Right atrium auricular region (tissue), 2 donors: ENCODE results near the gene AGBL4. TPM values are rescaled to one million over a fixed set of nuclear protein-coding genes. Genes with fewer than 3 reads are reported as not detected.

Experiments used
- DNase-seq: peaks from one replicate; pipeline ENCODE4 v3.0.0-alpha.2; 2019; ENCODE audit warnings: low spot score
- H3K27ac ChIP-seq, 2 donors: fragments of 200-600 bp; sonication (generic); 1 replicate in 1 of 2; 2 replicates in 1 of 2; pipeline ENCODE4 v1.5.1; 2016 to 2019
- H3K27me3 ChIP-seq, 2 donors: fragments of 200-600 bp; sonication (generic); one replicate each; pipeline versions ENCODE4 v1.5.1 to v1.6.0; 2017 to 2019
- H3K36me3 ChIP-seq: fragments of 200-600 bp; sonication (generic); one replicate; pipeline ENCODE4 v1.5.1; 2016
- H3K4me1 ChIP-seq, 2 donors: fragments of 200-600 bp; sonication (generic); one replicate each; pipeline versions ENCODE4 v1.5.1 to v1.6.0; 2017 to 2019
- H3K4me3 ChIP-seq, 2 donors: fragments of 200-600 bp; sonication (generic); 1 replicate in 1 of 2; 2 replicates in 1 of 2; pipeline ENCODE4 v1.5.1; 2017 to 2019; ENCODE audit warnings: mild to moderate bottlenecking in 1 of 2, moderate library complexity in 1 of 2
- H3K9me3 ChIP-seq, 2 donors: fragments of 200-600 bp; sonication (generic); one replicate each; pipeline ENCODE4 v1.5.1; 2019
- CTCF ChIP-seq, 2 donors: fragments of 200-600 bp; sonication (generic); IDR thresholded peaks; one replicate each; pipeline ENCODE4 v1.5.1; 2019; ENCODE audit warnings: antibody characterized with exemption in 2 of 2
- total RNA-seq, 2 donors: library from RNA; depleted of rRNA; stranded (reverse); fragments of >200 nt; gene quantifications; one replicate each; pipeline ENCODE4 v1.1.0, GENCODE V29; 2016

The AGBL4 gene
- total RNA-seq, 2 donors from 2014 or later = 0.94 to 1.7 TPM

- no peak overlapping the region for H3K27ac ChIP-seq
- no peaks in the 10 kb centered on the region for H3K4me1 ChIP-seq
- H3K9me3 ChIP-seq = no peaks in the 10 kb centered on the region
- H3K36me3 ChIP-seq = peaks cover 28% of the 10 kb centered on the region
- H3K27me3 ChIP-seq = no peaks in the 10 kb centered on the region
- DNase-seq = no peak
- TF ChIP-seq CTCF (IDR thresholded peaks at IDR 0.05) = no peak
- no peak overlapping the region for H3K4me3 ChIP-seq
Measured at GRCh38 chr1:48728584-48728983, 1295.2 kb downstream of the AGBL4 start.

DNA sequence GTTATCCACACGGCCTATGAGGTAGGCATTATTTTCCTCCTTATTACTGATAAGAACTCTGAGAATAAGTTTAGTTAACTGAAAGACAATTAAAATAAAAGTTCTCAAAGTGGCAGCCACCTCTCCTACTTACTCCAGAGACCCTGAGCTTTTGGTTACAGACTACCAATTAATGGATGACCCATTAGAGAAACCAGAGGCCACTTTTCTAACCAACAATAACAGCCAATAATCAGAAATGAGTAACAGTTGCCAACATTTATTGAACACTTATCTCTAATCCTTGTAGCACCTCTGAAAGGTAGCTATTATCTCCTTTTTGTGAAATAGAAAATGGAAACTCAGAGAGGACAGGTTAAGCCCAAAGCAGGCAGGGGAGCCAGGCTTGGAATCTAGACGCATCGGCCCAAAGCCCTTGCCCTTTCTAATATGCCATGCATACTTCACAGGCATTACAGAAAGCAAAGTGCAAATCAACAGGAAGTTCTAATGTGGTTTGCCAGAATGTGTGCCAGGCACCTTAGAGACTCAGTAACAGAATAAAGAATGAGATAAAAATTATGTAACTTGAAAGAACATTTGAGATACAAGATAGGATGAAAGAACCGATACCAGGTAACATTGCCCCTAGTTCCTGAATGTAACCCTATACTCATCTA lies 1297.1 kb downstream of the AGBL4 start:
- H3K36me3 ChIP-seq = peaks cover 10% of the 10 kb centered on the region
- H3K4me3 ChIP-seq = no peak overlapping the region
- no peak for DNase-seq
- no peak overlapping the region for H3K27ac ChIP-seq
- no peaks in the 10 kb centered on the region for H3K4me1 ChIP-seq
- no peak for TF ChIP-seq CTCF (IDR thresholded peaks at IDR 0.05)
- H3K27me3 ChIP-seq = no peaks in the 10 kb centered on the region
- no peaks in the 10 kb centered on the region for H3K9me3 ChIP-seq

- H3K9me3 ChIP-seq = no peaks in the 10 kb centered on the region
- TF ChIP-seq CTCF (IDR thresholded peaks at IDR 0.05) = no peak
- no peak for DNase-seq
- H3K4me1 ChIP-seq = no peaks in the 10 kb centered on the region
- H3K27me3 ChIP-seq = no peaks in the 10 kb centered on the region
- no peak overlapping the region for H3K27ac ChIP-seq
- no peak overlapping the region for H3K4me3 ChIP-seq
- H3K36me3 ChIP-seq = peaks cover 9% of the 10 kb centered on the region
Measured at GRCh38 chr1:48726139-48726538, 1297.6 kb downstream of the AGBL4 start.

- peaks cover 9% of the 10 kb centered on the region for H3K36me3 ChIP-seq
- no peak for TF ChIP-seq CTCF (IDR thresholded peaks at IDR 0.05)
Measured at GRCh38 chr1:48725341-48726046, 1298.3 kb downstream of the AGBL4 start.

GRCh38 chr1:48720929-48721328 lies 1302.8 kb downstream of the AGBL4 start:
- TF ChIP-seq CTCF (IDR thresholded peaks at IDR 0.05) = no peak
- Histone ChIP-seq H3K36me3 (no peaks in the 10 kb centered on the region), H3K27ac (no peak overlapping the region)

More at GRCh38 chr1:48725341-48726046, 1298.3 kb downstream of the AGBL4 start:
- Histone ChIP-seq H3K27me3 (no peaks in the 10 kb centered on the region), H3K4me1 (no peaks in the 10 kb centered on the region), H3K4me3 (no peak overlapping the region), H3K9me3 (no peaks in the 10 kb centered on the region), H3K27ac (no peak overlapping the region)
- DNase-seq = no peak

More at GRCh38 chr1:48720929-48721328, 1302.8 kb downstream of the AGBL4 start:
- DNase-seq = no peak
- H3K27me3 ChIP-seq = no peaks in the 10 kb centered on the region
- H3K4me1 ChIP-seq = no peaks in the 10 kb centered on the region
- H3K4me3 ChIP-seq = no peak overlapping the region
- H3K9me3 ChIP-seq = no peaks in the 10 kb centered on the region
